GM21619 (cell line): ENCODE measurements around the gene RAB5A.
"Not testable (repeated sequence)": the region's sequence is repeated elsewhere in the genome, so short reads cannot be mapped to it uniquely, and the experiment has no call there.

Experiments used
- ATAC-seq: cut with Tn5 transposase; IDR thresholded peaks from one replicate; pipeline ENCODE4 v1.9.1; 2021; ENCODE audit not compliant: unreplicated experiment

The RAB5A gene

GRCh38 chr3:19947549-19948225 lies 790 bp downstream of the RAB5A start:
- peak; percentile 17 for ATAC-seq

GRCh38 chr3:19948226-19948591 lies 1.3 kb downstream of the RAB5A start:
- ATAC-seq: no peak

- ATAC-seq: no peak
Measured at GRCh38 chr3:19950316-19950715, 3.4 kb downstream of the RAB5A start.

- ATAC-seq: no peak
Measured at GRCh38 chr3:19954676-19955075, 7.8 kb downstream of the RAB5A start.

GRCh38 chr3:19957354-19957753 lies 10.5 kb downstream of the RAB5A start:
- ATAC-seq: not testable (repeated sequence)

GRCh38 chr3:19959505-19959904 lies 12.6 kb downstream of the RAB5A start:
- ATAC-seq: no peak

GRCh38 chr3:19960696-19961095 lies 13.8 kb downstream of the RAB5A start:
- ATAC-seq: no peak

GRCh38 chr3:19961960-19962359 lies 15.1 kb downstream of the RAB5A start:
- ATAC-seq: no peak

- ATAC-seq: no peak
Measured at GRCh38 chr3:19967208-19967607, 20.3 kb downstream of the RAB5A start.

GRCh38 chr3:19967812-19968211 lies 20.9 kb downstream of the RAB5A start:
- ATAC-seq: no peak

GRCh38 chr3:19970327-19970726 lies 23.4 kb downstream of the RAB5A start:
- no peak for ATAC-seq

GRCh38 chr3:19972054-19972453 lies 25.2 kb downstream of the RAB5A start:
- ATAC-seq: no peak

GRCh38 chr3:19988904-19989303 lies 42.0 kb downstream of the RAB5A start:
- not testable (repeated sequence) for ATAC-seq

GRCh38 chr3:19994796-19995195 lies 47.9 kb downstream of the RAB5A start:
- no peak for ATAC-seq

- no peak for ATAC-seq
Measured at GRCh38 chr3:19997502-19997901, 50.6 kb downstream of the RAB5A start.

- ATAC-seq: no peak
Measured at GRCh38 chr3:20001932-20002331, 55.0 kb downstream of the RAB5A start.

- ATAC-seq: no peak
Measured at GRCh38 chr3:20007960-20008359, 61.1 kb downstream of the RAB5A start.

GRCh38 chr3:20008646-20009045 lies 61.7 kb downstream of the RAB5A start:
- ATAC-seq: no peak

GRCh38 chr3:20012164-20012563 lies 65.3 kb downstream of the RAB5A start, which contains the start of gene PP2D1:
Gene PP2D1 (minus strand): TSS chr3:20012264. CDS start chr3:20012072, 192 bp downstream.
- no peak for ATAC-seq

- ATAC-seq: no peak
Measured at GRCh38 chr3:20013396-20013795, 66.5 kb downstream of the RAB5A start.

- no peak for ATAC-seq
Measured at GRCh38 chr3:20015525-20015924, 68.6 kb downstream of the RAB5A start.

GRCh38 chr3:20016076-20016475 lies 69.2 kb downstream of the RAB5A start:
- ATAC-seq: not testable (repeated sequence)

GRCh38 chr3:20022954-20023622 lies 76.2 kb downstream of the RAB5A start:
- ATAC-seq: no peak
